Gastrocnemius medialis (tissue), 4 donors: ENCODE results near the gene HSD17B3. TPM values are rescaled to one million over a fixed set of nuclear protein-coding genes. Genes with fewer than 3 reads are reported as not detected.

Source experiments
- ATAC-seq, 2 donors: fragments of 150-250 bp; one replicate each; pipeline ENCODE4 v1.9.1; 2016
- DNase-seq, 2 donors: peaks; one replicate each; pipeline ENCODE4 v3.0.0-alpha.2; 2019
- H3K27ac ChIP-seq, 4 donors: fragments of 200-600 bp; sonication (generic); 1 replicate in 1 of 4; 2 replicates in 3 of 4; pipeline ENCODE4 v1.5.1; 2016 to 2018; ENCODE audit warnings: mild to moderate bottlenecking in 2 of 4, moderate library complexity in 1 of 4
- H3K27me3 ChIP-seq, 3 donors: fragments of 200-600 bp; sonication (generic) in 2 of 3; 1 replicate in 1 of 3; 2 replicates in 2 of 3; pipeline versions ENCODE4 v1.5.1 to v1.6.0; 2016 to 2019; ENCODE audit warnings: mild to moderate bottlenecking in 1 of 3, moderate library complexity in 1 of 3
- H3K36me3 ChIP-seq, 2 donors: fragments of 200-600 bp; sonication (generic) in 1 of 2; one replicate each; pipeline ENCODE4 v1.5.1; 2017 to 2018
- H3K4me1 ChIP-seq, 2 donors: fragments of 200-600 bp; sonication (generic) in 1 of 2; one replicate each; pipeline ENCODE4 v1.5.1; 2016 to 2017; ENCODE audit warnings: mild to moderate bottlenecking in 2 of 2
- H3K4me3 ChIP-seq, 4 donors: fragments of 200-600 bp; sonication (generic) in 3 of 4; 1 replicate in 1 of 4; 2 replicates in 3 of 4; pipeline ENCODE4 v1.5.1; 2016 to 2019; ENCODE audit warnings: mild to moderate bottlenecking in 2 of 4
- H3K9me3 ChIP-seq, 3 donors: fragments of 200-600 bp; sonication (generic) in 2 of 3; 1 replicate in 1 of 3; 2 replicates in 2 of 3; pipeline ENCODE4 v1.5.1; 2016 to 2019
- POLR2A ChIP-seq, 2 donors: fragments of 450-650 bp; IDR thresholded peaks; one replicate each; pipeline ENCODE4 v1.6.1; 2017; ENCODE audit warnings: antibody characterized with exemption in 2 of 2, mild to moderate bottlenecking in 2 of 2, moderate library complexity in 2 of 2
- in situ Hi-C, 4 donors: fragments of 200-750 bp; cut with MboI; loops; one replicate each; pipeline versions ENCODE4 v1.15.0 to v1.8.0; 2017; ENCODE audit warnings: low sequenced_read_pairs in 4 of 4
- intact Hi-C: fragments of 100-400 bp; cut with DNase I; formaldehyde crosslinking; loops from one replicate; pipeline ENCODE4 v1.15.1; 2023; ENCODE audit warnings: low total_unique reads
- total RNA-seq, 4 donors: library from RNA; depleted of rRNA; stranded (reverse); fragments of >200 nt; gene quantifications; one replicate each; pipeline versions ENCODE4 v1.1.0 to v1.2.3, GENCODE V29; 2016
- TF ChIP-seq, protein P1 (sequence below), 5 experiments: fragments of 450-650 bp in 3 of 5; fragments of 200-600 bp in 2 of 5; sonication (generic) in 2 of 5; IDR thresholded peaks in 4 of 5; conservative IDR thresholded peaks in 1 of 5; 1 replicate in 4 of 5; 2 replicates in 1 of 5; pipeline ENCODE4 v1.5.1; 2016 to 2019; ENCODE audit warnings: antibody characterized with exemption in 5 of 5, mild to moderate bottlenecking in 3 of 5, moderate library complexity in 3 of 5

The HSD17B3 gene
- total RNA-seq, 4 donors from 2014 or later = not detected

DNA sequence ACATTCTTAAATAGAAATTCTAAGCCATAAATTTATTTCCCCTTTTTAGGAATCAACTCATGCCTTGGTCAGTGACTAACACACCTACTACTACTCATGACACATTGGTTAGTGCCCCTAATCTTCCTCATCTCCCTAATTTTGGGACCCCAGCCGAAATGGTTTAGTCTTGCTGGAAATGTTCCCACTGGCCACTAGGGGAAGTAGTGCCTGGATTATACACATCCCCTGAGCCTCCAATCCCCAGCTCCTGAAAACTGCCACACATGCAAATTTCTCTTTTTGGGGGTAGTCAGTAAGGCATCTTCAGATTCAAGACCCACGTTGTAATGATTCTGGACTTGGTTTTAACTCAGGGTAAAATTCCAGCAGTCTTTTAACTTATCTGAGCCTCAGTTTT is 79.8 kb downstream of the HSD17B3 start:
- no peak for ATAC-seq
- TF ChIP-seq, protein P1, sequence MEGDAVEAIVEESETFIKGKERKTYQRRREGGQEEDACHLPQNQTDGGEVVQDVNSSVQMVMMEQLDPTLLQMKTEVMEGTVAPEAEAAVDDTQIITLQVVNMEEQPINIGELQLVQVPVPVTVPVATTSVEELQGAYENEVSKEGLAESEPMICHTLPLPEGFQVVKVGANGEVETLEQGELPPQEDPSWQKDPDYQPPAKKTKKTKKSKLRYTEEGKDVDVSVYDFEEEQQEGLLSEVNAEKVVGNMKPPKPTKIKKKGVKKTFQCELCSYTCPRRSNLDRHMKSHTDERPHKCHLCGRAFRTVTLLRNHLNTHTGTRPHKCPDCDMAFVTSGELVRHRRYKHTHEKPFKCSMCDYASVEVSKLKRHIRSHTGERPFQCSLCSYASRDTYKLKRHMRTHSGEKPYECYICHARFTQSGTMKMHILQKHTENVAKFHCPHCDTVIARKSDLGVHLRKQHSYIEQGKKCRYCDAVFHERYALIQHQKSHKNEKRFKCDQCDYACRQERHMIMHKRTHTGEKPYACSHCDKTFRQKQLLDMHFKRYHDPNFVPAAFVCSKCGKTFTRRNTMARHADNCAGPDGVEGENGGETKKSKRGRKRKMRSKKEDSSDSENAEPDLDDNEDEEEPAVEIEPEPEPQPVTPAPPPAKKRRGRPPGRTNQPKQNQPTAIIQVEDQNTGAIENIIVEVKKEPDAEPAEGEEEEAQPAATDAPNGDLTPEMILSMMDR (IDR thresholded peaks at IDR 0.05 in 4 of 5, conservative IDR thresholded peaks at IDR 0.05 in 1 of 5) = peak in 1 of 5 experiments; percentile 21
- TF ChIP-seq POLR2A (IDR thresholded peaks at IDR 0.05) = no peak
- Histone ChIP-seq H3K9me3 (no peaks in the 10 kb centered on the region), H3K27me3 (peaks cover 0 to 24% (median 15%) of the 10 kb centered on the region in 3 donors), H3K27ac (no peak overlapping the region), H3K4me3 (no peak overlapping the region), H3K4me1 (peaks cover 0 to 2% of the 10 kb centered on the region in 2 donors), H3K36me3 (no peaks in the 10 kb centered on the region)
- DNase-seq = no peak
- in situ Hi-C loops = loop anchor here (25.0 kb wide), 3 partner anchors 335 to 1535 kb away; partner anchors contain the start of gene ERCC6L2 (in 1 of the 4)
- intact Hi-C loops = no loop called here

DNA sequence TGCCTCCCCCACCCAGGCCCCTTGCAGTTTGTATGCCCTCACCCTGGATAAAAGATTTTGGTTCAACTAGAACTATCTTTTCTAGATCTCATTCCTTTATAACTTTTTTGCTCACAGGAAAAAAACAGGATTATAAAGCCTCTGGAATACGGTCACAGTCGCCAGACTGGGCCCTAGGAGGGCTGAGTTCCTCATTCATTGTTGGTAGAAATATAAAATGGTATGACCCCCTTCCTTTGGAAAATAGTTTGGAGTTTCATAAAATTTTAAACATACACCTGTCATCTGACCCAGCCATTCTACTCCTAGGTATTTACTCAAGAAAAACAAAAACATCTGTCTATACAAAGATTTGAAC is 82.1 kb downstream of the HSD17B3 start:
- H3K4me3 ChIP-seq = no peak overlapping the region
- no peak for ATAC-seq
- intact Hi-C loops = loop anchor here (5.0 kb wide), 2 partner anchors 97 to 493 kb away; no protein-coding TSS in a partner anchor
- in situ Hi-C loops = loop anchor here (10.0 to 25.0 kb wide), 4 partner anchors 333 to 1533 kb away; partner anchors contain the start of gene ERCC6L2 (in 1 of the 4)
- DNase-seq = no peak
- peaks cover 0 to 2% of the 10 kb centered on the region in 2 donors for H3K4me1 ChIP-seq
- H3K27me3 ChIP-seq = peaks cover 0 to 24% (median 15%) of the 10 kb centered on the region in 3 donors
- no peak for TF ChIP-seq POLR2A (IDR thresholded peaks at IDR 0.05)
- TF ChIP-seq, protein P1 (IDR thresholded peaks at IDR 0.05 in 4 of 5, conservative IDR thresholded peaks at IDR 0.05 in 1 of 5) = peak in 1 of 5 experiments; percentile 41
- H3K9me3 ChIP-seq = no peaks in the 10 kb centered on the region
- H3K27ac ChIP-seq = no peak overlapping the region
- no peaks in the 10 kb centered on the region for H3K36me3 ChIP-seq

DNA sequence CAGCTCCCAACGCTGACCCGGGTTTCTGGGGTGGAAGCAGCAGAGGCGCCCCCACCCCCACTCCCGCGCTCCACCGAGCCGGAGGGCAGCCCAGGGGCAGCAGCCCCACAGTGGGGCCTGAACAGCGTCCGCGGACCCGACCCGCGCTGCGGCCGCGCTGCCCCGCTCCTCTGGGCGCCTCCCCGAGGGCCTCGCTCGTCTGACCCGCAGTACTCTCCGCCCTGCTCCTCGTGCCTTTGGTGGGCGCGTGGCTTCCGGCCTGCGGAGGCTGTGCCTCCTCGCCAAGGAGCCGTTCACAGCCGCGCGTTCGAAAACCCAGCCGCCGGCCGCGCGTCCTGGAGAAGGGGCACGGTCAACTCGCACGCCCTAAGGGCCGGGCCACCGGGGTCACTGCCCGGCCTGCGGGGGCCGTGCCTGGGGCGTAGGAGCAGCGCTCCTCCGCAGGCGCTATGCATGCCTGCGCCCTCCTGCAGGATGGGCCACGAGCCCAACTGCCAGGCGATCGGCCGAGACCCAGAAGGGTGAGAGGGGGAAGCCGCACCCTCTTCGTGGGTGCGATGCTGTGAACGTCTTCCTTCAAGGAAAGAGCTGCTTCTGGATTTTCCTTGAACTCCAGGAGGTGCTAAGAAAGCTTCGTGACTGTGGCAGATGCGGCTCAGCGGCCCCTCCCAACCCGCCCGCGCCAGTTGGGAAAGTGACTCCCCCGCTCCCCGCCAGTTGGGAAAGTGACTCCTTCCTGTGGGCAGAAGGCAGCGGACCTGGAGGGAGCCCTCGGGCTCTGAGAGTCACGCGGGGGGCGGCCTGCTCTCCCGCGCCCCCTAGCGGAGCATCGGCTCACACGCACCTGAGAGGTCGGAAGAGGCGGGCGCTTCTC is 82.7 kb downstream of the HSD17B3 start:
- Histone ChIP-seq H3K27me3 (peaks cover 0 to 24% (median 15%) of the 10 kb centered on the region in 3 donors), H3K4me1 (peaks cover 0 to 2% of the 10 kb centered on the region in 2 donors), H3K36me3 (no peaks in the 10 kb centered on the region), H3K4me3 (peak overlapping the region in 3 of 4 donors; percentile 11 to 21 (median 13)), H3K9me3 (no peaks in the 10 kb centered on the region), H3K27ac (peak overlapping the region in 1 of 4 donors; percentile 13)
- DNase-seq (peak in 1 of 2 donors; percentile 18), ATAC-seq (no peak)
- TF ChIP-seq, protein P1 (IDR thresholded peaks at IDR 0.05 in 4 of 5, conservative IDR thresholded peaks at IDR 0.05 in 1 of 5) = peak in 4 of 5 experiments; percentile 26 to 65 (median 47)
- TF ChIP-seq POLR2A (IDR thresholded peaks at IDR 0.05) = no peak
- intact Hi-C loops (loop anchor here (5.0 kb wide), 2 partner anchors 98 to 492 kb away; no protein-coding TSS in a partner anchor), in situ Hi-C loops (loop anchor here (10.0 to 25.0 kb wide), 4 partner anchors 332 to 1532 kb away; partner anchors contain the start of gene ERCC6L2 (in 1 of the 4))

DNA sequence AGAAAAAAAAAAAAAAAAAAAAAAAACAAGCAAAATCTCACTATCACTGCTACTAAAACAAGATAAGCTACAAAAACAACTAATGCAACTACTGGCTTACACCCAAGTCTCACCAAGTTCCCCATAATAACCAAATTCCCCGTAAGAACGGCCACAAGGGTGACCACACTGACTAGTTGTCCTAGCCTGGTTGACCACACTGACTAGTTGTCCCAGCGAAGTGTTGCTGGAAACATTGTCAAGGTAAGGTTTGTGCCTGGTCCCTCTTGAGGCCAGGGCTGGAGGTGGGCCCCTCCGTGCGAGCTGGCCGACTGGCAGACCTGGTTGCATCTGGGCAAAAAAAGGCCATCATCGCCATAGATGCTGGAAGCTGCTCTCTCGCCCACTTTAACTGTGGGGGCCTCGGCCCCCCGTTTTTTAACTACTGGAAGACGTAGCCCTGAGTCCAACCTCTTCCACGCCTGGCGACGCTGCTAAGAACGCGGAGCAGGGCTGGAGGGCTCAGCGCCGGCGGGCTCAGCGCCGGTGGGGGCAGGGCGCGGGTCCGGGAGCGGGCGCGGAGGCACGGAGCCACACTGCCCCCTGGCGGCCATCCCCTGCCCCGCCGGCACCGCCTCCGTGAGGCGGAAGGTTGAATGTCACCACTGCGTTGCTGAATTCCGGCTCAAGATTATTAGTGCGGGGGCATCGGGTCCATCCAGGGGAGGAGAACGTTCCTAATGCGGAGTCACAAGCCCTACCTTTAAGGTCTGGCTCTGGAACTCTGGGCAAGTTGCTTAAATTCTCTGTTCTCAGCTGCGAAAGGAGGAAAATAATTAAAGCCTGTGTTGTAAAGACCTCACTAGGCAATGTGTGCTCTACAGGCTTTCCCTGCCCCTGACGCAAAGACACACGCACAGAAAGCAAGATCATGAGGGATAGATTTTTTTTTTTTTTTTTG is 84.0 kb downstream of the HSD17B3 start:
- peak; percentile 18 to 20 for DNase-seq
- peak overlapping the region; percentile 33 to 55 (median 40) for H3K4me3 ChIP-seq
- no peaks in the 10 kb centered on the region for H3K9me3 ChIP-seq
- H3K4me1 ChIP-seq = peaks cover 0 to 2% of the 10 kb centered on the region in 2 donors
- in situ Hi-C loops (loop anchor here (10.0 to 25.0 kb wide), 4 partner anchors 331 to 1531 kb away; partner anchors contain the start of gene ERCC6L2 (in 1 of the 4)), intact Hi-C loops (loop anchor here (5.0 kb wide), 2 partner anchors 99 to 491 kb away; no protein-coding TSS in a partner anchor)
- peak; percentile 77 to 81 for ATAC-seq
- no peaks in the 10 kb centered on the region for H3K36me3 ChIP-seq
- peaks cover 0 to 19% (median 15%) of the 10 kb centered on the region in 3 donors for H3K27me3 ChIP-seq
- no peak overlapping the region for H3K27ac ChIP-seq
- no peak for TF ChIP-seq POLR2A (IDR thresholded peaks at IDR 0.05)
- TF ChIP-seq, protein P1 (IDR thresholded peaks at IDR 0.05 in 4 of 5, conservative IDR thresholded peaks at IDR 0.05 in 1 of 5) = peak; percentile 76 to 92 (median 82)
